ENCODE results near the gene LRRC8E. TPM values are rescaled to one million over a fixed set of nuclear protein-coding genes. Genes with fewer than 3 reads are reported as not detected.
A peak's percentile ranks its signal among the peaks of the same experiment; 100 is the strongest.

Gene LRRC8E
- polyA plus RNA-seq, 3 donors: 2.8 to 4.1 (median 3.9) TPM

- DNase-seq: no peak
Observed at GRCh38 chr19:7866399-7867091, 21.8 kb upstream of the LRRC8E start.

- no peak for DNase-seq
Observed at GRCh38 chr19:7867092-7867844, 21.0 kb upstream of the LRRC8E start.

GRCh38 chr19:7868326-7868670, 20.0 kb upstream of the LRRC8E start:
- no peak for DNase-seq

DNA sequence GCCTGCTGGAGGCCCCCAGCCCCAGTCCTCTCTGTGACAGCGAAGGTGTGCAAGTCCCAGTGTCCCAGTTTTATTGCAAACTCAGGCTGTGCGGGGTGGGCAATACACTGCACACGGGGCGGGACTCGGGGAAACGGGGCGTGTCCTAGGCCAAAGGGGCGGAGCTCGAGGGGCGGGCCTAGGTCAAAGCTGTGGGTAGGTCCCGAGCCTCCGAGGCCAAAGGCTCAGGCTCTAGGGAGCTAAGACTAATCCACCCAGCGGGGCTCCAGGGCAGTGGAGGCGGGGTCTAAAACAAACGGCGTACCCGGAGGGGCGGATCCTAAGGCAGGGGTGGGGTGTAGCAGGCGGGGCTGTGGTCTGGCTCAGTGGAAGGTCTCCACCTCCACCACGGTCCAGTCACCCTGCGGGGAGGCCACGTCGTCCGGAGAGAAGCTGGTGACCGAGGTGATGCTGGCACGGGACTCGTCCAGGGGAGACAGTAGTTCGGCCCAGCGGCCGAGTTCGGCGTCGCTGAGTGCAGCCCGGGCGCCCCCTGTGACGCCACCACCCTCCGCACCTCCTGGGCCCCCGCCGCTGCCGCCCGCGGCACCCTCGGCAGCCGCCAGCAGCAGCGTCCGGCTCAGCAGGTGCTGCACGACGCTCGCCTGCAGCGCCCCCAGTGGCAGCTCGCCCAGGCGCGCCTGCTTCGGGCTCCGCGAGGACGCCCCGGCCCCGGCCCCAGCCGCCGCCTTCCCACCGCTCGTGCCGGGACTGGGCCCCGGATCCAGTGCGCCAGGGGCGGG, 19.4 kb upstream of the LRRC8E start:
- DNase-seq: peak; percentile 65

DNA sequence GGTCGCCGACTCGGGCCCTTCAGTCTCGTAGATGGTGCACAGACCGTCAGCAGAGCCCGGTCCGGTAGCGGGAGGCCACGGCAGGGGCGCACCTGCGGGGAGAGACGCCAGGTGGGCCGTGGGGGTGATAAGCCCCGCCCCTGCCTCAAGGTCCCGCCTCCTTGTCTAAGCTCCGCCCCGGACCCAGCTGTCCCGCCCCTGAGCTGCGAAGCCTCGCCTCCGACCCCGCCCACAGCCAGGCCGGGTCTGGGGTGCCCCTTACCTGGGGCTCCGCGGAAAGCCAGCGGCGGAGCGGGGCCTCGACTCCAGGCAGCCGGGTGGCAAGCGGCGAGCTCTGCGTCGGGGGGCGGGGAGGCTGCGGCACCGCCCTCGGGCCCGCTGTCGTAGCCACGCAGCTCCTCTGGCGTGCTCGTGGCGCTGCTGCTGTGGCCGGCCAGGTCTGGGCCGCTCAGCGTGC, 18.8 kb upstream of the LRRC8E start:
- no peak for DNase-seq

- DNase-seq: no peak
Observed at GRCh38 chr19:7869910-7870511, 18.3 kb upstream of the LRRC8E start.

- DNase-seq: no peak
Observed at GRCh38 chr19:7870571-7871436, 17.5 kb upstream of the LRRC8E start.

DNA sequence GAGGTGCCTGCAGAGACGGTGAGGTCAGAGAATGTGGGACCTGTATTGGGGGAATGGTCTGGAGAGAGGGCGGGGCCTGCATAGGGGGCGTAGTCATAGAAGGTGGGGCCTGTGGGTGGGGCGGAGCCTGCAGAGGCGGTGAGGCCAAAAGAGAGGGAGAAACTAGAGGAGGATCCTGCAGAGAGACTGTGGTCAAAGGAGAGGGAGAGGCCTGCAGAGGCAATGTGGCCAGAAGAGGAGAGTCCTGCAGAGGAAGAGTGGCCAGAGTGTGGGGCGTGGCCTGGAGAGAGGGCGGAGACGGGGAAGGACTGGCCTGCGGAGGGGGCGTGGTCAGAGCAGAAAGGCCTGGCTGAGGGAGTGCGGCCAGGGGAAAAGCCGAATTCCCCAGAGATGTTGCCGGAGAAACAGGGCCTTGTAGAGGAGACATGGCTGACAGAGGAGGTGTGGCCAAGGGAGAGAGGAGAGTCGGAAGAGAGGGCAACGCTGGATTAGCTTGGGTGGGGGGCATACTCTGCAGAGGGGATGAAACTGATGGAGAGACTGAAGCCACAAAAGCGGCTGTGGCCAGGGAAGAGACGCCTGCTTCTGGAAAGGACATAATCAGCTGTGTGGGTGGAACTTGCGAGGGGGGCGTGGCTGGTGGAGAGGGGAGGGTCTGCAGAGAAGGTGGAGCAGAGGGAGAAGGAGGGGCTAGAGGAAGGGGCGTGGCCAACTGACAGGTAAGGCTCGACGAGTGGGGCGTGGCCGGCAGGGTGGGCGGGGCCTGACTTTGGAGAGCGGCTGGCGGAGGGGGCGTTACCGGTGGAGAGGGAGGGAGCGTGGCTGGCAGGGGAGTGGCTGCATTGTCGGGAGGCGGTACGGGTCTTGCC, 16.6 kb upstream of the LRRC8E start:
- DNase-seq: peak; percentile 78

DNA sequence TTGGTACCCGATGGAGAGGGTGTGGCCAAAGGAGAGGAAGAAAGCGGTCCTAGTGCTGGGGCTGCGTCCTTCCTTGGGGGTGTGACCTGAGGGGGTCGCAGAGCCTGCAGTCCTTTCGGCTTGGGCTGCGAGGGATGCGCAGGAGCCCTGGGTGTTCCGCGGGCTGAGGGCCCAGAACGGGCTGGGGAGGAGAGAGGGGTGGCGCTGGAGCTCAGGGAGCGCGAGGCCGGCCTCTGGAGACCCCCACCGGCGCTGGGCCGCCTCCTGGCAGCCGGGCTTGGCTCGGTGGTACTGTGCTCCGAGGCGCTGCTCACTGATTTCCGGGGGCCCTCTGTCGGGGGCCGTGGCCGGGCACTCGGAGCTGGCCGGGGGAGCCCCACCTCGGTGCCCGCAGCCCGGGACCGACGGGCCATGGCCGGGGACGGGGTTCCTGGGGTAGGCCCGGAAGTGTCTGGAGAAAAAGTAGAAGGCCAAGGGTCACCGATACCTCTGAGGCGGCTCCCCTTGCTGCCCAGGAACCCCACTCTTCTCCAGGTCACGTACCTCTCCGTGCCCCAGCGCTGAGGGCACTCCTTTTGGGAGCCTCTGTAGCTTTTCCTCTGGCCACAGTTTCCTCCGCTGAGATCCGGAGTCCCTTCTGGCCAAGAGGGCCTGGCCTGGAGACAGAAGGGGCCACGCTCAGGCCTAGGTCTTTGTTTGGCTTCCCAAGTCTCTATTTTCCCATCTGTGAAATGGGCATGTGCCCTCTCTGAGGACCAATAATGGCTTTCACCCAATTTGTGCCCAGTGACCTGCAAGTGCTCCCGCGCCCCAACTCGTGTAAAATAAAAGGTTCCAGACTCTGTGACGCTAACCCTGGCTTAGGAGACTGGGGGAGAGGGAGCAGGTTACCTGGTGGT, 15.8 kb upstream of the LRRC8E start:
- no peak for DNase-seq

DNA sequence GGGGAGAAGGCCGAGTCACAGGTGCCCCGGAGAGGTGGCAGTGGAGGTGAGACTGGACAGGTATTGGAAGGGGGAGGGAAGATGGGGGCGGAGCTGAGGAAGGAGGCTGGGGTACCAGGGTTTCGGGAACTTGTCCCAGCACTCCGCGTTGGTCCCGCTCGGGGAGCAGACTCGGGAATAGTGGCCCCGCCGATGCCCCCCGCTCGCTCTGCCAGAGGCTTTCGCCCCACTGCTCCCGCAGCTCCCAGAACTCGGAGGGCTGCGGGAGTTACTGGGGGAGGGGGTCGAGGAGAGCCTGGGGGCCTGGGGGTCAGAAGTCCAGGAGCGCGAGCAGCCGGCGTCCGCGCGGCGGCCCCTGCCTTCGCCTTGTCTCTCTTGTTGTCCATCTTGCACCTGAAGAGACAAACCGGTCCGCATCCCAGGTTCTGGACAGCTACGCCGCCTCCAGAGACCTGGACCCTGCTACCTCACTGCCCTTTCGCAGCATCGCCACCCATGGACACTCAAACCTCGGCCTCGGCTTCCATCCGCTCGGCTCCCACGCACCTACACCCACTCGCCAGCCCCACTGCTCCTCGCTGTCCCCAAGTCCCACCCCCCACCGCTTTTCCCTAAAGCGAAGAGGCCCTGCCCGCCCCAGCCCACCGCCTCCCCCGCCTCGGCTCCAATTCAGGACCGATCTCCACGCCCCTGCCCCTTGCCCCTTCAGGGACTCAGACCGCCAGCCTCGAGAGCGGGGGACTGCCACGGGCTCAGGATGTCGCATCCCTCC, 14.8 kb upstream of the LRRC8E start:
- no peak for DNase-seq

- peak; percentile 80 for DNase-seq
Observed at GRCh38 chr19:7874076-7874896, 14.0 kb upstream of the LRRC8E start, which contains the start of gene PRR36. PRR36 (minus strand) TSS chr19:7874390; CDS start chr19:7873689, 701 bp downstream.

DNA sequence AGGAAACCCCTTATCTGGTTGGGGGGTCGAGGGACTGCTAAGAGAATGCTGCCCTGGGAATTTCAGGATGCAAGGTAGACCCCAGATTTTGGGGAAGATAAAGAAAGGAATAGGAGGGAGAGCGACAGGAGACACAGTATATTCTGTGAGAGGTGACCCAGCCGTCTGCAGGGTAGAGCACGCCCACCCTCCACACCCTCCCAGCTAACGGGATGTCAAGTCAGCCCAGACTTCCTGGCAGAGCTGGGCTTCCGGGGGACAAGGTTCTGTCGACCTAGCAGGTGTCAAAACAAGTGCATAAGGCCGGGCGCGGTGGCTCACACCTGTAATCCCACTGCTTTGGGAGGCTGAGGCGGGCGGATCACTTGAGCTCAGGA, 13.4 kb upstream of the LRRC8E start:
- DNase-seq: no peak

DNA sequence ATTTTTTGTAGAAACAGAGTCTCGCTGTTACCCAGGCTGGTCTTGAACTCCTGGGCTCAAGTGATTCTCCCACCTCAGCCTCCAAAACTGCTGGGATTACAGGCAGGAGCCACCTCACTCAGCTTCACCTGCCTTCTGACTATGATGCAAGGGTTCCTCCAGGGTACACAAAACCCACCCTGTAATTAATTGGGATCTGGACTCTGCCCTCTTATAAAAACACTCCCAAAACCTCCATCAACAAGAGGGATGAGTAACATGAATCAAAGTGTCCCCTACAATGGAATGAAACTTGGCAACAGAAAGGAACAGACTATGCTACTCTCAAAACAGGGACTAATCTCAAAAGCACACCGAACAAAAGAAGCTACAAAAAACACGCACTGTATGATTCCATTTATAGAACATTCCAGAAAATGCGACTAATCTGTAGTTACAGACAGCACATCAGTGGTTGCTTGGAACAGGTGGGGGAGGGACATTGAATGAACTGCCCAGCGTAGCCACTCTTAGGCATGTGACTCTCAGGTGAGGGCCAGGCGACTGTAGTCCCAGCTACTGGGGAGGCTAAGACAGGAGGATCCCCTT, 11.0 kb upstream of the LRRC8E start:
- no peak for DNase-seq

DNA sequence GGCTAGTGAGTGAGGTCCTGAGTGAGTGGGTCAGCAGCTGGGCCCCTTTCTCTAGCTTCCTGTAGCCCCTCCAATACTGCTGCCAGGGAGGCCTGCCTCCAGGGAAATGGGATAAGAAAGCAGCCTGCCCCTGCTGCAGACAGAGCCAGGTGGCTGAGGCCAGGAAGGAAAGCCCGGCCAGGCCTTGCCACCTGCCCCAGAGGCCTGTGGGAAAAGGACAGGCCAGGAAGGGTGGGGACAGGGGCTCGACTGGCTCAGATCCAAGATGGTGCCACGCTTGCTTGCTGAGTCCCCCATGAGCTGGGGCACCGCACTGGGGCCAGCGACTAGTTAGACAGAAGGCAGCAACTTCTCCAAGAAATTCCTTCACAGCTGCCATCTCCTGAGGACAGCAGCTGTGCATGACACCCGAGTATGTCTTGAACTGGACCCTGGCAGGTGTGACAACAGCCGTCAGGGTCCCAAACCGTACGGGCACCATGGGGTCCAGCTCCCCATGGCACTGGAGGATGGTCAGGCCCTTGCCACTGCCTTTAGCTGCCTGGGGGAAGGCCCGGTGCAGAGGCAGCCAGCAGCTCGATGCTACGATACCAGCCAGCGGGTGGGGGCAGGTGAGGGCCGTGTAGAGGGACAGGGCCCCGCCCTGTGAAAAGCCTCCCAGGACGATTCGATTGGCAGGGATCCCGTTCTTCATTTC, 9.1 kb upstream of the LRRC8E start:
- no peak for DNase-seq

- DNase-seq: no peak
Observed at GRCh38 chr19:7879836-7880235, 8.5 kb upstream of the LRRC8E start.

GRCh38 chr19:7881910-7882309, 6.4 kb upstream of the LRRC8E start:
- no peak for DNase-seq

Data from renal pelvis (tissue), 4 donors.